Stimulated activated CD4-positive, alpha-beta T cell treated with anti-CD3 and anti-CD28 coated beads, Interleukin-2, amount 100 ng/mL, for 4 hours (primary cell): ENCODE data around the gene CCDC159.

Experiments
- DNase-seq: peaks from one replicate; pipeline ENCODE4 v3.0.0-alpha.2; 2020; ENCODE audit warnings: low read depth

CCDC159 gene

DNA sequence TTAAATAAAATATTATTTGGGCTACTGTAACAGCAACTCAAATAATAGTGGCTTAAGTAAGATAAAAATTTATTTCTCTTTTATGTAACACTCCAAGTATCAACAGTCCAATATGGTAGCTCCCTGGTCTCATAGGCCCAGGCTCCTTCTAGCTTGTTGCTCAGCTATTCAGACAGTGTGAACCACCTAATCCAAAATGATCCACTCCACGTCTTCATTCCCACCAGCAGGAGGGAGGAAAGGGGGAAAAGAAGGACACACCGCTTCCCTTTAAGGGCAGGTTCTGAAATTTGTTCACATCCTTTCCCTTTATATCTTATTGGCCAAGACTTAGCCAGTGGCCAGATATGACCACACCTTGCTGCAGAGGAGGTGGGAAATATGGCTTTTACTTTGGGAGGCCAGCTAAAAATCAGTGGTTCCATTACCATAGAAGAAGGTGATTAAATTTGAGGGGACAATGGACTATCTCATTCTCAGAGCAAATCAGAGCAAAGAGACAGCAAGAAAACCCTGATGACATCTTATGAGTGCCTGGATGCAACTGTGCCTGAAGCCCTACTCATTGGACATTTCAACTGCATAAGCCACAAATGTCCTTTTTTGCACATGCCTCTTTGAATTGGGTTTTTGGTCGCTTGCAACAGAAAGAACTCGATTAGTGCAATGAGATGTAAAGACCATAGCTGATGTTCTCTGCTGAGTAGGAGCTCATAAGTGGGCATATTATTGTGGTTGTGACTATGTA, 44.8 kb downstream of the CCDC159 start:
- DNase-seq = no peak

DNA sequence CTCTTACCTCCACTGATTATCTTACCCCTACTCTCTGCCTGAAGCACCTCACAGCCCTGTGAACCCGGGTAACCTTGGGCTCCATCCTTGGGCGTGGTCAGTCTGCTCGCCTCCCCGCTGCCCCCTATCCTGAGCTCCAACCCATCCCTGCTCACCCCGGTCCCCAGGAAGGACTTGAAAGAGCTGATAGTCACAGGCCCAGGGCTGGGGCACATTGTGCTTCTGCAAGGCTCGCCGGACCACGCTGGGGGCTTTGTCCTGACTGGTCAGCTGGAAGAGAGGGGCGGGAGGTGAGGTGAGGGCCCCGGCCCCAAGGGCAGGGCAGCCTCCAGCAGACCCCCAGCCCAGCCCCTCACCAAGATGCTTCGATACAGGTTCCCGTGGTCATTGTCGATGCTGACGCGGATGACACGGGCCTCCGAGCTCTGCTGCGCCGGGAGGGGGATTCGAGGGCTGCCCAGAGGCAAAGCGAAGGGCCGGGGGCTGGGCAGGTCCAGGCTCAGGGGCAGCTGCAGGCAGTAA, 50.8 kb downstream of the CCDC159 start:
- no peak for DNase-seq

DNA sequence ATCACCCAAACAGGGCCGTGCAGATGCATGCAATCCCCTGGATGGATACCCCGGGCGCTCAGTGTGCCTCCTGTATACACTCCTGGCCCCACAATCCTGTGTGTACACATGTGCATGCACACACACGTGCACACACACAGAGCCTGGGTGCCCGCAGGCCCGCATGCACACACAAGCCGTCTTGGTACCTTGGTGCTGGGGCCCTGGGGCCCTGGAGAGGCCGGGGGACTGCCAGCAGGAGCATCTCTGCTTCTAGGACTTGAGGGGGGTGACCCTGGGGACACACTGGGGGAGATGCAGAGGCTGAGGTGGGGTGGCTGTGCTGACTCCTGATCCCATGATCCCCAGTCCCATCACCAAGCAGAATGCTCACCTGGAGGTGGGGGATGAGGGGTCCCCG, 53.3 kb downstream of the CCDC159 start:
- DNase-seq = no peak

DNA sequence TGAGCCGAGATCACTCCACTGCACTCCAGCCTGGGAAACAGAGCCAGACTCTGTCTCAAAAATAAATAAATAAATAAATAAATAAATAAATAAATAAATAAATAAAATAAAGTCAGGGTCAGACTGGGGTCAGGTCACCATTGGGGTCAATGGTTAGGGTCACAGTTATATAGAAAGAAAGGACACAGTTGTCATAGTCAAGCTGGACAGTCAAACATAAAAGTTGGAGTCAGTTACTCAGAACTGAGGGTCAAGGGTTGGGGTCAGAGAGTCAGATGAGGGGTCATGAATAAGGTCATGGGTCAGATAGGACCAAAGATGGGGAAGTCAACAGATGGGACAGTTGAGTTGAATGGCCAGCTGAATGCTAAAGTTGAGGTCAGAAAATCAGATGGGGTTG, 54.5 kb downstream of the CCDC159 start:
- no peak for DNase-seq

DNA sequence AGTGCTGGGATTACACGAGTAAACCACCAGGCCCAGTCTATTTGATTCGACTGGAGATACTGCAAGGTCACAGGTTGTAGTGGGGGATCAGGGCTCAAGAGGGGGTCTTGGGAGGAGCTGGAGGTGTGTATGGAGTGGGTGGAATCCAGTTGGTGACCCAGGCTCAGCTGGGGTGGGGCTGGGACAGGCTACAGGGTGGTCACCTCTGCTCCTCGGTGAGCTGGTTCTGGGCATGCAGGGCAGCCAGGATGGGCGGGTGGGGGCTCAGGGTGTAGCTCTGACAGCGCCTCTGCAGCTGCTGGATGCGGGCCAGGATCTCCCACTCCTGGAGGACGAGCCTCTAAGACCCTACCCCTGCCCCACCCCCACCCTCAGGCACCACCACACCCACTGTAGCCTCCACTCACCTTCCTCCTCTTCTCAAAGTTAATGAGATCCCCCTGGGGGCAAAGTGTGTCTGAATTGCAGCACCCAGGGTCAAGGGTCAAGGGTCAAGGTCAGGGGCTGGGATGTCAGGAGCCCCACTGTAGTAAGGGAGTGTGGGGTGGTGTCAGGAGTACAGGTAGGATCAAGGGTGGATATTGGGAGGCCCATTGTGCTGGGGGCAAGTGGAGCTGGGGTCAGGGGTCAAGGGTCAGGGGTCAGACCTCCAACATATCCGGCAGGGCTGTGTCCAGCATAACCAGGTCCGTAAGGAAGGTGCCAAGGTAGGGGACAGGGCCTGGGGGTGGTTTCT, 55.7 kb downstream of the CCDC159 start:
- no peak for DNase-seq
